ENCODE data around the gene DCLK2.

The DCLK2 gene

GRCh38 chr4:150237110-150237872 lies 159.0 kb downstream of the DCLK2 start:
- Mint-ChIP-seq H3K27me3 (peaks cover 10% of the 10 kb centered on the region), H3K36me3 (peaks cover 8% of the 10 kb centered on the region)
- ATAC-seq: no peak

GRCh38 chr4:150238591-150238990 lies 160.3 kb downstream of the DCLK2 start:
- Mint-ChIP-seq H3K27ac (no peak overlapping the region), H3K36me3 (no peaks in the 10 kb centered on the region), H3K4me3 (no peak overlapping the region), H3K4me1 (no peaks in the 10 kb centered on the region), H3K9me3 (no peaks in the 10 kb centered on the region), H3K27me3 (no peaks in the 10 kb centered on the region)
- no peak for ATAC-seq

More at GRCh38 chr4:150237110-150237872, 159.0 kb downstream of the DCLK2 start:
- no peaks in the 10 kb centered on the region for H3K9me3 Mint-ChIP-seq
- no peak overlapping the region for H3K27ac Mint-ChIP-seq
- H3K4me3 Mint-ChIP-seq: no peak overlapping the region
- no peaks in the 10 kb centered on the region for H3K4me1 Mint-ChIP-seq

- no peak overlapping the region for H3K27ac Mint-ChIP-seq
- H3K4me1 Mint-ChIP-seq: no peaks in the 10 kb centered on the region
- no peaks in the 10 kb centered on the region for H3K9me3 Mint-ChIP-seq
- no peaks in the 10 kb centered on the region for H3K27me3 Mint-ChIP-seq
- ATAC-seq: no peak
- H3K36me3 Mint-ChIP-seq: no peaks in the 10 kb centered on the region
- no peak overlapping the region for H3K4me3 Mint-ChIP-seq
Observed at GRCh38 chr4:150240011-150240410, 161.8 kb downstream of the DCLK2 start.

GRCh38 chr4:150242820-150243458 lies 164.7 kb downstream of the DCLK2 start:
- ATAC-seq: no peak
- no peaks in the 10 kb centered on the region for H3K36me3 Mint-ChIP-seq
- no peaks in the 10 kb centered on the region for H3K4me1 Mint-ChIP-seq
- no peak overlapping the region for H3K27ac Mint-ChIP-seq
- H3K27me3 Mint-ChIP-seq: no peaks in the 10 kb centered on the region
- H3K9me3 Mint-ChIP-seq: no peaks in the 10 kb centered on the region
- no peak overlapping the region for H3K4me3 Mint-ChIP-seq

GRCh38 chr4:150243932-150244331 lies 165.7 kb downstream of the DCLK2 start:
- H3K36me3 Mint-ChIP-seq: no peaks in the 10 kb centered on the region
- H3K27me3 Mint-ChIP-seq: no peaks in the 10 kb centered on the region
- H3K4me1 Mint-ChIP-seq: no peaks in the 10 kb centered on the region
- ATAC-seq: no peak
- H3K9me3 Mint-ChIP-seq: no peaks in the 10 kb centered on the region
- H3K27ac Mint-ChIP-seq: no peak overlapping the region
- no peak overlapping the region for H3K4me3 Mint-ChIP-seq

DNA sequence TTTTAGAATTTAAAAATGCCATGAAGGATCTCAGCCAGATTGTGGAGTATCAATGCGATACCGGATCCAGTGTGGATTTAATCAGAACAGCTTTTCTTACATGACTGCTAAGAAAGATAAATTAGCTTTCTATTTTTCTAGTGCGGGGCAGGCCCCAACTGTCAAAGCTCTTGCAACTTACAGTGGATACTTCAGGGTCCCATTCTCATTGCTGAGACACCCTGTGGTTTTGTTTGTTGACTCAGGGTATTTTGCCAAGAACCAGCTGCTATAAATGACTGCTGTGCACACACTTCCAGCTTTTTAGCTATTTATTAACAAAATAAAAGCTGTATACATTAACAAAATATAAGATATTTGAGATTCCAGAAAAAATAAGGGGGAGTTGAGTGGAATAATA lies 166.4 kb downstream of the DCLK2 start:
- Mint-ChIP-seq H3K4me3 (no peak overlapping the region), H3K4me1 (no peaks in the 10 kb centered on the region), H3K27ac (no peak overlapping the region), H3K36me3 (no peaks in the 10 kb centered on the region), H3K27me3 (no peaks in the 10 kb centered on the region), H3K9me3 (no peaks in the 10 kb centered on the region)
- ATAC-seq: no peak

DNA sequence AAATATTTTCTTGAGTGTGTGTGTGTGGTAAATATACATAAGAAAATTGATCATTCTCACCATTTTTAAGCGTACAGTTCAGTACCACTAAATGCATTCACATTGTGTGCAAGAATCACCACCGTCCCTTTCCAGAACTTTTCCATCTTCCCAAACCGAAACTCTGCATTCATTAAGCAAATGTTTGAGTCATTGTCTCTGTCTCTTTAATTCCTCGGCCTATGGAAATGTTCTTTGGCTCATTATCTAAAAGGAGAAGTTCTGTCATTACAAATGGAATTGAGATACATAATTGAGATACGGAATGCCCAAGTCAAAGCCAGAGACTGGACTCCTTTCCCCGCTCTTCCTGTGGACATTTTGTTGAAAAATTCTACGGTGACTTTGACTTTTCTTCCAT lies 168.9 kb downstream of the DCLK2 start:
- H3K4me1 Mint-ChIP-seq: no peaks in the 10 kb centered on the region
- H3K36me3 Mint-ChIP-seq: no peaks in the 10 kb centered on the region
- no peak overlapping the region for H3K4me3 Mint-ChIP-seq
- H3K27me3 Mint-ChIP-seq: no peaks in the 10 kb centered on the region
- no peak overlapping the region for H3K27ac Mint-ChIP-seq
- H3K9me3 Mint-ChIP-seq: no peaks in the 10 kb centered on the region
- ATAC-seq: no peak

DNA sequence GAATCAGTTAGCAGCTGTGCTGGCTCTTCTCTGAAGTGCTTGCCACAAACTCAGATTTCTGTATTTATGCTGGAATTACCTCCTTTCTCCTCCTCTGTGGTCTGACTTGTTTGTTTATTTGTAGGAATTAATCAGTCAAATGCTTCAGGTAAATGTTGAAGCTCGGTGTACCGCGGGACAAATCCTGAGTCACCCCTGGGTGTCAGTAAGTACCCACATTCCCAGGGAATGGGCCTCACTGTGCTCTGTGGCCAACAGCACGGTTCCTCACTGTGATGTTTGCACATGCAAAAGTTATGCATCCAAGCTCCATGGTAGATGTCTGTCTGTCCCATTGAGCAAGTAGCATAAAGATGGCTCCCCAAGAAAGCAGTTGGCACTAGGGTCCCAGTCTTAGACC lies 169.9 kb downstream of the DCLK2 start:
- ATAC-seq: no peak
- H3K36me3 Mint-ChIP-seq: no peaks in the 10 kb centered on the region
- no peaks in the 10 kb centered on the region for H3K4me1 Mint-ChIP-seq

GRCh38 chr4:150250293-150250997 lies 172.2 kb downstream of the DCLK2 start:
- H3K36me3 Mint-ChIP-seq: no peaks in the 10 kb centered on the region
- H3K9me3 Mint-ChIP-seq: no peaks in the 10 kb centered on the region
- H3K4me1 Mint-ChIP-seq: no peaks in the 10 kb centered on the region
- no peaks in the 10 kb centered on the region for H3K27me3 Mint-ChIP-seq
- ATAC-seq: peak; percentile 59
- H3K4me3 Mint-ChIP-seq: no peak overlapping the region
- H3K27ac Mint-ChIP-seq: no peak overlapping the region

More for the DNA sequence above, 169.9 kb downstream of the DCLK2 start:
- Mint-ChIP-seq H3K27ac (no peak overlapping the region), H3K9me3 (no peaks in the 10 kb centered on the region), H3K4me3 (no peak overlapping the region), H3K27me3 (no peaks in the 10 kb centered on the region)

GRCh38 chr4:150250998-150251651 lies 172.9 kb downstream of the DCLK2 start:
- peak; percentile 73 for ATAC-seq
- H3K9me3 Mint-ChIP-seq: no peaks in the 10 kb centered on the region
- H3K4me3 Mint-ChIP-seq: no peak overlapping the region
- H3K27me3 Mint-ChIP-seq: no peaks in the 10 kb centered on the region
- no peak overlapping the region for H3K27ac Mint-ChIP-seq
- H3K4me1 Mint-ChIP-seq: no peaks in the 10 kb centered on the region
- no peaks in the 10 kb centered on the region for H3K36me3 Mint-ChIP-seq

DNA sequence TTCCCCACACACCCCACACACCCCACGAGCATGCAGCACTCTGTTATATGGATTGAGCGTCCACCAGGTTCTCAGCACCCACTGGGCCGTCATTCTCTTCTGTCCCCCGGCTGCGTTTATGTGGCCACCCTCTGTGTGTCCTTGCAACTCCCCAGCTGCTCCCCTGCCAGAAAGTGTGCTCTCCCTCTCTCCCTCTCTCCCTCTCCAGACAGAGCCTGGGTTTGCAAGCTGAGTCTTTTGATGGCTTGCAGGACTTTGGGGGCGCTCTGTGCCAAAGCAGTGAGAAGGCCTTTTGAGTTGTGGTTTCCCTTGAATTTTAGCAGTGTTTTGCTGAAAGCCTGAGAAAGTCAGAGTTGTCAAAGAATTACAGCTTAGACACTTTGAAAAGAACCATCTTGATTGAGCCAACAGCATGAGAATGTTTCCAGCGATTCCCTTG lies 173.5 kb downstream of the DCLK2 start:
- no peak for ATAC-seq
- no peaks in the 10 kb centered on the region for H3K9me3 Mint-ChIP-seq
- no peak overlapping the region for H3K4me3 Mint-ChIP-seq
- H3K36me3 Mint-ChIP-seq: no peaks in the 10 kb centered on the region
- H3K4me1 Mint-ChIP-seq: no peaks in the 10 kb centered on the region
- H3K27me3 Mint-ChIP-seq: no peaks in the 10 kb centered on the region
- H3K27ac Mint-ChIP-seq: no peak overlapping the region

- ATAC-seq: no peak
Observed at GRCh38 chr4:150252306-150252705, 174.1 kb downstream of the DCLK2 start.

DNA sequence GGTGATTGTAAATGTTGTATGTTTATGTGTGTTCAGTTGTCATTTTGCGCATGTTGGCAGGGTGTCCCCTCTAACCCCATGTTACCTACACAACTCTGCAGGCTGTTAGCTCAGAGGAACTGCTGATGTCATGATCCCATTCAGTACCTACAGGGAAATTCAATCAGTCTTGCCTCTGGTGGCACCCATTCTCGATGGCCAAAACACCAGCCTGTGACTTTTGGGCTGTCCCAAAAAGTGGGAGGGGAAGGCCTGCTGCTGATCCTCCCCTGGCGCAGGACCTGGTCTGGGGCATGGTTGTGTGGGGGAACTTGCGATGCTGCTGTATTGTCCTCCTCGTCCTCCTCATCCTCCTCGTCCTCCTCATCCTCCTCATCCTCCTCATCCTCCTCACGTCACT lies 174.5 kb downstream of the DCLK2 start:
- Mint-ChIP-seq H3K9me3 (no peaks in the 10 kb centered on the region), H3K4me3 (no peak overlapping the region), H3K27me3 (no peaks in the 10 kb centered on the region), H3K4me1 (no peaks in the 10 kb centered on the region), H3K36me3 (no peaks in the 10 kb centered on the region), H3K27ac (no peak overlapping the region)
- no peak for ATAC-seq

More at GRCh38 chr4:150252306-150252705, 174.1 kb downstream of the DCLK2 start:
- Mint-ChIP-seq H3K36me3 (no peaks in the 10 kb centered on the region), H3K4me3 (no peak overlapping the region), H3K27ac (no peak overlapping the region), H3K9me3 (no peaks in the 10 kb centered on the region), H3K4me1 (no peaks in the 10 kb centered on the region), H3K27me3 (no peaks in the 10 kb centered on the region)

DNA sequence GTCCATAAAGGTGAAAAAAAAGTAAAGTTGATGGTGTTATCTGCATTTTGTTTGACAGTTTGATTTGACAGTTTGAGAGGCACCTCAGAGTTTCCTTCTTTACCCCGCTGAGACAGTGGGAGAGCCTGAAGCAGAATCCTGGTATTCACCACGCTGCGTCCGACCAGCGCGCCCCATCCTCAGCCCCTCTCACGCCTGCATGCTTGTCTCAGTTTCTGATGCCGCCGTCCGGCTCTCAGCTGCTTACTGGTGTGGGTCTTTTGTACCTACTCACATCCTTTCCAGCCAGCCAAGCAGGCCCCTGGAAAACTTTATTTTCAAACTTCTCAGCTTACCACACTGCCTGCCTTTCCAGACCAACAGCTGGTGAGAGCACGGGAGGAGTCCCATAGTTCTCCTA lies 175.2 kb downstream of the DCLK2 start:
- no peaks in the 10 kb centered on the region for H3K4me1 Mint-ChIP-seq
- no peaks in the 10 kb centered on the region for H3K36me3 Mint-ChIP-seq
- no peak for ATAC-seq
- H3K4me3 Mint-ChIP-seq: no peak overlapping the region
- no peak overlapping the region for H3K27ac Mint-ChIP-seq
- H3K27me3 Mint-ChIP-seq: no peaks in the 10 kb centered on the region
- H3K9me3 Mint-ChIP-seq: no peaks in the 10 kb centered on the region

DNA sequence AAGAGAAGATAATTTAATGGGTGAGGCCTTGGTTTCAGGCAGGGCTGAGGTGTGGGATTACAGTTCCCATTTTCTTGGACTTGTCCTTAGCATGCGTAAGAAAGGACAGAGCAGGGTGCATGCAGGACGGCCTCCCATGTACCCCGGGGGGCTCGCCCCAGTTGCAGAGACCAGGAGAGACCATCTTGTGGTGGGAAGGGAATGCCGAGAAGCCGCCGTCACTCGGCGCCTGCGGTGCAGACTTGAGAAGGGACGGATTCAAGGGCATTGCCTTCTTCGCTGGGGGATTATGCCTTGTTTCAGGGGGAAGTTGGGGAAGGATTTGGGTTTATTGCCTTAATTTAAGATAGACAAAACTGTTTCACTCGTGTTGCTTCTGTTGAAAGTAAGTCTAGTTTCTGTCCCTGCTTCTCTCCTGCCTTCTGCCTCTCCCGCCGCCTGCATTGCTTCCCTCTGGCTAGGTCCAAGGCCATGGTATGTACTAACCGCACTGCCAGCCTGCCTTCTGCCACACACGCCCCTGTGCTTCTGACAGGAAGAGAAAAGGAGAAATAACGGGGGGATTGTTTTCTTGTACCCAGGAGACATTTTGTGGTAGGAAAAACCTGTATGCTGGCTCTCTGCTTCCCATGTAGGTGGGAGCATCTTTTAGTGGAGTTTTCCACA lies 175.9 kb downstream of the DCLK2 start:
- H3K4me1 Mint-ChIP-seq: no peaks in the 10 kb centered on the region
- no peak overlapping the region for H3K27ac Mint-ChIP-seq
- H3K27me3 Mint-ChIP-seq: no peaks in the 10 kb centered on the region
- H3K9me3 Mint-ChIP-seq: no peaks in the 10 kb centered on the region
- H3K4me3 Mint-ChIP-seq: no peak overlapping the region
- H3K36me3 Mint-ChIP-seq: no peaks in the 10 kb centered on the region
- no peak for ATAC-seq

All from stimulated activated memory B cell treated with anti-CD40 and anti-IgM and Interleukin-4, amounts not matched to agents 10 μg/mL and 1 μg/mL and 100 μg/mL, for 72 hours (primary cell).